ENCODE data around the gene CNOT4. TPM values are rescaled to one million over a fixed set of nuclear protein-coding genes. Genes with fewer than 3 reads are reported as not detected.

The CNOT4 gene
- total RNA-seq, 4 donors from 2014 or later: 17.8 to 35.0 (median 26.2) TPM

DNA sequence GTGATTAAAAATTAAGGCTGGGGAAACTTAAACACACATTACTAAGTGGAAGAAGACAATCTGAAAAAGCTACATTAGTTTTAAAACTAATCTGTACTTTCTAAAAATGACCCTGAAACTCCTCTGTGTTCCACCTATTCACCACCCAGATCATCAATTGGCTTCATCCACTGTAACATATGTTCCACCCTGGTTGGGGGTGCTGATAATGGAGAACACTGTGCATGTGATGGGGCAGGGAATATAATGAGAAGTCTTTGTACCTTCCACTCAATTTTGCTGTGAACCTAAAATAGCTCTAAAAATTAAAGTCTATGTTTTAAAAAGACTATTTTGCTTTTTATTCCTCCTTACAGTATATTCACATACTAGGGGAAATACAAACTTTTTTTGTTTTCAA lies 132.7 kb downstream of the CNOT4 start:
- ATAC-seq: no peak
- Histone ChIP-seq H3K4me1 (no peaks in the 10 kb centered on the region), H3K27me3 (no peaks in the 10 kb centered on the region), H3K9me3 (no peaks in the 10 kb centered on the region), H3K36me3 (peaks cover 0 to 5% of the 10 kb centered on the region in 2 donors), H3K27ac (no peak overlapping the region), H3K4me3 (no peak overlapping the region)
- TF ChIP-seq EP300 (IDR thresholded peaks at IDR 0.05) (no peak), POLR2AphosphoS5 (IDR thresholded peaks at IDR 0.05) (no peak), POLR2A (IDR thresholded peaks at IDR 0.05) (no peak)
- TF ChIP-seq, protein P1, sequence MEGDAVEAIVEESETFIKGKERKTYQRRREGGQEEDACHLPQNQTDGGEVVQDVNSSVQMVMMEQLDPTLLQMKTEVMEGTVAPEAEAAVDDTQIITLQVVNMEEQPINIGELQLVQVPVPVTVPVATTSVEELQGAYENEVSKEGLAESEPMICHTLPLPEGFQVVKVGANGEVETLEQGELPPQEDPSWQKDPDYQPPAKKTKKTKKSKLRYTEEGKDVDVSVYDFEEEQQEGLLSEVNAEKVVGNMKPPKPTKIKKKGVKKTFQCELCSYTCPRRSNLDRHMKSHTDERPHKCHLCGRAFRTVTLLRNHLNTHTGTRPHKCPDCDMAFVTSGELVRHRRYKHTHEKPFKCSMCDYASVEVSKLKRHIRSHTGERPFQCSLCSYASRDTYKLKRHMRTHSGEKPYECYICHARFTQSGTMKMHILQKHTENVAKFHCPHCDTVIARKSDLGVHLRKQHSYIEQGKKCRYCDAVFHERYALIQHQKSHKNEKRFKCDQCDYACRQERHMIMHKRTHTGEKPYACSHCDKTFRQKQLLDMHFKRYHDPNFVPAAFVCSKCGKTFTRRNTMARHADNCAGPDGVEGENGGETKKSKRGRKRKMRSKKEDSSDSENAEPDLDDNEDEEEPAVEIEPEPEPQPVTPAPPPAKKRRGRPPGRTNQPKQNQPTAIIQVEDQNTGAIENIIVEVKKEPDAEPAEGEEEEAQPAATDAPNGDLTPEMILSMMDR (IDR thresholded peaks at IDR 0.05): no peak

DNA sequence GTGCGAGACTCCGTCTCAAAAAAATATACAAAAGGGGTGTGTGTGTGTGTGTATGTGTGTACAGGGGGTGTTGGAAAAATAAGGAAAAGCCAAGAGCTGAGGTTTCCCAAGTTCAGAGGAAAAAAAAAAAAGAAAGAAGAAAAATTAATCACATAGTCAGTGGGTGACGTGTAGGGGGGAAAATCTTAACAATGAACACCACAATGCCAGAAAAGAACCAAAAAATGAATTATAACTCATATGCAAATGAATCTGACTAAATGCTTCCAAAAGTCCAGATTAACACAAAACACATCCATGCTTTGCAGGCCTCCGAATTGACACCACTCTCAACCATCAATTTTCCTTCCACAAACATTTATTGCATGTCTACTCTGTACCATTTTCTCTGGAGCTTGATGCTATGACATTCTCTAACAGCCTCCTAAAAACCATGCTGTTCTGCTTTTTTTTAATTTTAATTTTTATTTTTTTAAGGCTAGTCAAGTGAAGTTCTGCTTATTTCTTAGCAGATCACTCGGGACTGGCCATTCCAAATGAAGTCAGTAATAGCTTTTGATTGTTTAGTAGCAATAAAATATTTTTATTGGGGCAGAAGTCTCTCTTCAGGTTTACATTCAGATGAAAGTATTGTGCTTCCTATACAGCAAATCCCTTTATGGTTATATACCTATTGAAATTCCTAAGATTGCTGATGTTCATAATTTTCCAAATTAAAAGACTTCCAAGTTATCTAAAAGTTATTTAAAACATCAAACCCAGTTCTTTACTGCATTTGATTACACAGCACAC lies 133.8 kb downstream of the CNOT4 start:
- TF ChIP-seq, protein P1 (IDR thresholded peaks at IDR 0.05): no peak
- TF ChIP-seq POLR2AphosphoS5 (IDR thresholded peaks at IDR 0.05) (no peak), EP300 (IDR thresholded peaks at IDR 0.05) (no peak), POLR2A (IDR thresholded peaks at IDR 0.05) (no peak)
- 87 to 93% methylated on average over 3 to 5 of the region's 5 CpGs for WGBS, 2 donors (ENCODE audit: low coverage in 1 of 2)
- Histone ChIP-seq H3K4me3 (no peak overlapping the region), H3K27ac (no peak overlapping the region), H3K4me1 (no peaks in the 10 kb centered on the region), H3K36me3 (peaks cover 0 to 5% of the 10 kb centered on the region in 2 donors), H3K27me3 (no peaks in the 10 kb centered on the region), H3K9me3 (no peaks in the 10 kb centered on the region)
- ATAC-seq: no peak

DNA sequence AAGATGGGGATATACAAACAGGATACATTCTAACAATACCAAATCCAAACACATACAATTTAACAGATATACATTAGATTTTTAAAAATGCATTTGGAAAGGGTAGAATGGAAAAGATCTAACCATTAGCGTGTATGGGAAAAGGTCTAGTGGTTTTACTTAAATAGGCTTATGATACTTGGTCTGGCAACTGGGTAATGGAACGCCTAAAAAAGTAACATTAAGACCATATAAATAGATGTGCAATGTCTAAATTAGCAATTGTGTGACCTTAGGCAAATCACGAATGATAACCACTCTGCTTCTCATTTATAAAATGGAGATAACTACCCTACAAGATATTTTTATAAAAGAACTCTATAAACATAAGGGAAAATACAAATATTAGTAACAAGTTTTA lies 135.2 kb downstream of the CNOT4 start:
- TF ChIP-seq POLR2AphosphoS5 (IDR thresholded peaks at IDR 0.05): no peak
- TF ChIP-seq POLR2A (IDR thresholded peaks at IDR 0.05): no peak
- no peak for TF ChIP-seq EP300 (IDR thresholded peaks at IDR 0.05)
- Histone ChIP-seq H3K4me3 (no peak overlapping the region), H3K27ac (no peak overlapping the region), H3K36me3 (peaks cover 0 to 5% of the 10 kb centered on the region in 2 donors), H3K27me3 (no peaks in the 10 kb centered on the region), H3K4me1 (no peaks in the 10 kb centered on the region), H3K9me3 (no peaks in the 10 kb centered on the region)
- ATAC-seq: no peak
- 95% methylated on average over 3 of the region's 3 CpGs for WGBS, 2 donors (ENCODE audit: low coverage in 1 of 2)

DNA sequence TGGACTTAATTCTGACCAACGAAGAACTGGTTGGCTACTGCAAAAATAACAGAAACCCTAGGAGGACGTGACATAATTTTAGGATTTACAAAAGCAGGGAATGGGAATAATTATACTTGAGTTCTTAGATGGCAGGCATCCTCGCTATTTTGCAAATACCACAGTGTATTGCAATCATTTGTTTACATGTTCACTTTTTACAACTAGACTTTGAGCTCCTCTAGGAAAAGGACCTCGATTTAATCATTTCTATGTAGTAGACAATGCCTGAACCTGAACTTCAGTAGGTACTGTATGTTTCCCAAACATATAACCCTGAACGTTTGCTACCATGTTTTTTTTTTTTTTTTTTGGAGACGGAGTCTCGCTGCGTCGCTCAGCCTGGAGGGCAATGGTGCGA lies 137.7 kb downstream of the CNOT4 start:
- whole genome bisulfite sequencing, 2 donors (ENCODE audit: low coverage in 1 of 2): 93 to 96% methylated on average over 9 to 10 of the region's 10 CpGs
- no peak for TF ChIP-seq EP300 (IDR thresholded peaks at IDR 0.05)
- TF ChIP-seq POLR2AphosphoS5 (IDR thresholded peaks at IDR 0.05): no peak
- TF ChIP-seq, protein P1 (IDR thresholded peaks at IDR 0.05): no peak
- no peak for TF ChIP-seq POLR2A (IDR thresholded peaks at IDR 0.05)
- Histone ChIP-seq H3K36me3 (no peaks in the 10 kb centered on the region), H3K27me3 (no peaks in the 10 kb centered on the region), H3K4me1 (no peaks in the 10 kb centered on the region), H3K27ac (no peak overlapping the region), H3K4me3 (no peak overlapping the region), H3K9me3 (no peaks in the 10 kb centered on the region)
- ATAC-seq: no peak

DNA sequence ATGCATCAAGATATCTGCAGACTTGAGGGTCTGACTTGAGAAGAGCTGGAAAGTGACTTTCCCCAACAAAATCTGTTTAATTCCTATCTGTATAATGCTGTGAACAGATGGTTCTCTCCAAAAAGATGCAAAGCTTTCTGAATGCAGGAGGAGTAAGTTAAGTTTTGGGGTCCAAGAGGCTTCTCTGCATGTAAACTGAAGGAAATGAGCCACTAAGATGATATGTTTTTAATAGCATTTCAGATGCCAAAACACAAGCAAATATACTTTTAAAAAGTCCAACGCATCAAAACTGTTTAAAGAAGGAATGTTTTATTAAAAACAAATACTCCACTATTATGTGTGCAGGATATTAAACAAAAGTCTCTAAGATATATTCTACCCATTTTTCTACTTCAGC lies 139.2 kb downstream of the CNOT4 start:
- Histone ChIP-seq H3K27me3 (no peaks in the 10 kb centered on the region), H3K4me3 (no peak overlapping the region), H3K36me3 (no peaks in the 10 kb centered on the region), H3K27ac (no peak overlapping the region), H3K4me1 (peaks cover 0 to 12% (median 0%) of the 10 kb centered on the region in 3 donors), H3K9me3 (no peaks in the 10 kb centered on the region)
- WGBS, 2 donors (ENCODE audit: low coverage in 1 of 2): 27 to 29% methylated on average over 1 of the region's 1 CpG
- TF ChIP-seq POLR2AphosphoS5 (IDR thresholded peaks at IDR 0.05) (no peak), EP300 (IDR thresholded peaks at IDR 0.05) (no peak), POLR2A (IDR thresholded peaks at IDR 0.05) (no peak)
- TF ChIP-seq, protein P1 (IDR thresholded peaks at IDR 0.05): no peak
- no peak for ATAC-seq
